ENCODE data around the gene NPS.

The NPS gene

DNA sequence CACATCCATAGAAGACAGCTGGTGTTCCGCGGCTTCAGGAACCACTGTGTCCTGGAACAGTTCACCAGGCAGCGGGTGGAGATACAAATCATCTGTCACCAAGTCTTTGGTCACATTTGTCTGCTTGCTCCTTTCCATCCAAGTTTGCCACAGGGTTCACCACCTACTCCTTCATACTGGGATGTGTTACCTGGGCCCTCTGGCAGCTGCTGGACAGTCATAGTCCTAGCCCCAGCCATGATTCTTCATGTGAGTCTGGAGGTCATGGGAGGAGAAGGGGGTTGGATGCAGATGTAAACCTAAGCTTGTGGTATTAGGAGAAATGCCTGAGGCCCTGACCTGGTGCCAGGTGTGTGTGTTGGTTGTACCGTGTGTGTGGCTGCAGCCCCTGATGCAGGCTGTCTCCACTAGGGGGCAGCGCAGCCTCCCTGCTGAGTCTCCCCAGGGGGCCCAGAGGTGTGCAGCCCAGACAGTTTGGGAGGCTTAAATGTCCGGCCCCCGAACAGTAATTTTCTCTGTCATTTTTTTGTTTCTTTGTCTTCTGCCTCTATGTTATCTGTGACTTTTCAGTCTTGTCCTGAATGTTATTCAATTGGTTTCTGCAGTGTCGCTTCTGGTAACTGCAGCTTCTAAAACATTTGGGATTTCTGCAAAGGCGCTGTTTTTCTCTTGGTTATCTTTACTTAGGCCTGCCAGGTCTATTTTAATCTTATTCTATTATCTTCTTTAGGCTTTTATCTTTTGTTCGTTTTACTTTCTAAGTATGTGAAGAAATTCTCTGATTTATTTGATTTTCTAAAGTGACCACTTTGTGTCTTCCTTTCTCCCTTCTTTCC, 14.8 kb downstream of the NPS start:
- no peak for DNase-seq

DNA sequence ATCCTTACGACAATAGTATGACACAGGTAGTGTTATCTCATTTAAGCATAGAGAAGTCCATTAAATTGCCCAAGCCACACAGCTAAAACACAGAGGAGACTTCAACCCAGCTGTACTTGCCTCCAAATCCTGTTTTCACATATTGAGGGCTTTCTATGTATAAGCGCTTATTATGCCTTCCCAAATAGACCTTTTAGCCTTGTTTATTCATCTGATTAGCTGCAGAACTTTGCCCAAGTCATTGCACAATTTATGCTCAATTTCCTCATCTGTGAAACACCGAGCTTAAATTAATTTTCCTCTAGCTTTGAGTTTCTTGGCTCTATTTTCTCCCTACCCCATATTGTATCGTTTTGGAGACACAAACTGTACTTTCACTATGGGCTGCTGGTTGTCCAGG, 15.5 kb downstream of the NPS start:
- DNase-seq = no peak

DNA sequence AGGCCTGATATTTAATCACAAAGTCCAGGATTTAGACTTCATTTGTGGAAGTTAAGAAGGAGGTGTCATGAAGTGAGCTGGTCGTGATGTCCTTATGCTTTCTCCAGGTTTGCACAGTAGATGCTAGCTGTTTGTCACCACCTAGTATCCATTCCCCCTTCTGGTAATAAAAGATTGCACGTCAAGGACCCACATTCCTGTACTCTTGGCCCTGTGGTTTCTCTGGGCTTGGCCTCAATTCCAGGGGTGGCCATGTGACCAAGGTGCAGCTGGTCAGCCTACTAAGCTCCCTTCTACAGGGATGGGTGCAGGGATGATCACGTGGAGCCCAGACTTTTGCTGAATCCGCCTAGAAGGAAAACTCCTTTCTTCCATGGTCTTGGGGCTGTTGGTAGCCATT, 16.5 kb downstream of the NPS start:
- DNase-seq = no peak

DNA sequence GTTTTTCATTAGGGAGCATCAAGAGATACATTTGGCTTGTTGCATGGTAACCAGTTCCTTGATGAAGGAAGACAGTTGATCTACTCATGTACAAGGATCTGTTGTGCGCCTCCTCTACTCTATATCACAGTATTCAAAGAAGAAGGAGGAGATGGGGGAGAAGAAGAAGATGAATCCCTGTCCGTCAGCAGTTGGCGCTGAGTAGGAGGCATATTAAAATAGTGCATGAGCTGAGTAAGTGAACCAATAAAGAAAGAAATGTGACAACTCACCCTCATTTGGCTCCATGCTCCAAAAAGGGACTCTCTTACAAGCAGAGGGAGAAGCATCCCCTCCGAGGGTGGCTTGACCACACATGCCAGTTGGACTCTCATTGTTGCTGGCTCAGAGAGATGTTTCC, 20.1 kb downstream of the NPS start:
- DNase-seq = no peak

DNA sequence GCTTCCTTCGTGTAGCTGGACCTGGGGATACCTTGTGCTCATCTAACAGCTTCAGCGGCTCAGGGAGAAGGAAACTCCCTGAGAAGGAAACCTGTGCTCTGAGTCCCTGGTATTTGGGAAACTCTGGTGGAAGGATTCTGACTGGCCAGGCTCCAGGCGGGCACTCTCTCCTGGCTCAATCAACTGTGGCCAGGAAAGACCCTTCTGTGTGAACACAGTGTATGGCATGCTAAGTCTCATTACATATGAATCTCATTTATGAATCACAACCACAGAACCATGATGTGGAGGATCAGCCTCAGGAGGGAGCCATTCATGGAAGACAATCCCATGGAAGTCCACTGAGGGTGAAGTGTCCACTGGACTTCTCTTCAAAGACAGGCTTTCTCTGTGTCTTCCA, 20.9 kb downstream of the NPS start:
- no peak for DNase-seq

DNA sequence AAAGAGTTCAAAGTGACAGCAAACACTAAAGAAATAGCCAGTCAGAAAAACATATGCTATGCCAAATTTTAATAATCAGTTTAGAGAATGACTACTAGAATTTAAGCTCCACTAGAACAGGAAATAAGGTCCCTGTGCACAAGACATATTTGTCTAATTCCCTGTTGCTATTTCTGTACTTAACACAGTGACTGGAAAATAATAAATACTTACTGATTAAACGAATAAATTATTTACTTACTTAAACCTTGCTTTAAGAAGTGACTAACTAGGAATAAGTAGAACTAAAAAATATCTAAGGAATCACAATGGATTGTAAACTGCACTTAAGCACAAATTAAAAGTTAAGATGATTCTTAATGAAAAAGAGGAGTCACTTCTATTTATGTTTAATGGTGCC, 22.3 kb downstream of the NPS start:
- DNase-seq = no peak

DNA sequence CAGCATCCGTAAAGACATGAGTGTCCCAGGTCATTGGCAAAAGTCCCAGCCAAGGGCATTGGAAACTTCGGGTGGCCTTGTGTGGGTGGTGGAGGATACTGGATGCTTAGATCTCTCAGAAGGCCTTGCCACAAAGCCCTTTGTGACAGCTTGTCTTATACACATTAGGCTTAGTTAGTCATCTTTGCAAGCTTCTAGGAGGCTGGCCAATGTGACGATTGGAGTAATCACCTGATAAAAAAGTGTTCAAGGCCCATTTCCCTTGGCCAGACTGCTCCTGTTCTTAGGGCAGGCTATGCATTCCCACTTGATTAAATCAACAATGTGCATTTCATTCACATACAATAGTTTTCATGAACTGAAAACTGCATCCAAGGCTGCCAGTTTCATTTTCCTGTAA, 26.9 kb downstream of the NPS start:
- no peak for DNase-seq

DNA sequence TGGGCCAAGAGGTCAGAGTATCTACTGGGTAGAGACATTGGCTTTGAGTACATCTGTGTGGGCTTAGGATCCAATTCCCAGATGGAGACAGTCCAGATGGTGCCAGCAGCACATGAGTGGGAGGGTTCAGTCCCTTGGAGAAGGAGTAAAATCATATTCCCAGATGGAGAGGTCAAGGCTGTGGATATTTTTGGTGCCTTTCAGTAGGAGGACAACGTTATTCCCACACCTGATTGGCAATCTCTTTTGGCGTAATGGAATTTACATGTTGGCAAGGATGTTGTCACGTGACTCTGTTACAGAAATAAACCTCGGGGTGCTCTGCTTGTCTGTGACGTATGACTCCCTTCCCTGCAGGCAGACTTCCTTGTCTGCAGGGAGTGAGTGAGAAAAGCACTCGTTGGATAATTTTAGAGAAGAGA, 27.6 kb downstream of the NPS start:
- DNase-seq = no peak

DNA sequence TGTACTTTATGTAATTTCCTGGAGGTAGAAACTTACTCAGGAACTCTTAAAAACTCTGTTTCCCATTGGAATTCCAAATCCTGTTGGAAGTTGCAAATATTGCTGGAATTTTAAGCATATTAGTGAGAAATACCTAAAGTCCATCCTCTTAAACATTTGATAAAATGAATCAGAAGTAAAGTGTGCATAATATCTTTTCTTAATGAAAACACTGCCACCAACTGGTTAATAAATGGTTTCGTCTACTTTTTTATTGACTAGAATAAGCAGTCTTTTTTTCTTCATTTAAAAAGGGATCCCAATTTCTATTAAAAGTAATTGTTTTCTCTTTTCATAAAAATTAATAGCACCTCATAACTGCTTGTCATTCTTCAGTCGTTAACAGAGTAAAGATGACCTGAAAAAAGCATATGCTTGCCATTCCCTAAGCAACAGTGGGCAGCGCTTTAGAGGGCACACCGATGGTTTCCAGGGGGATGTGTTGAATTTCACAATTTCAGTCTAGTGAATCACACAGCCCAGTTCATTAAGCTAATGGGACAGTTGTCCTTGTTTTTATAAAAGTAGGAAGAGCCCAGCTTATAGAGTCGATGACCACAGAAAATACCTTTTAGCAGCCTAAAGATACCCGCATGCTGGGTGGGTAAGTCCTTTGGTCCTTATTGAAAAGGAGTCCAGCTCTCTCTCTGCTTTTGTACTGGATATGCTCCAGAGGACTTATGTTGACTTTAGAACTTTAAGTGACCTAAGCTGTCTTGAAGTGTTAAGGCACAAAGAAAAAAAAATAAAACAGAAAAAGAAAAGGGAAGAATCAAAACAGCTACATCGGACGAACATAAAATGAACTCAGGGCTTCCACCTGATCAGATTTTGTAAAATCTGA, 28.5 kb downstream of the NPS start:
- DNase-seq = no peak

DNA sequence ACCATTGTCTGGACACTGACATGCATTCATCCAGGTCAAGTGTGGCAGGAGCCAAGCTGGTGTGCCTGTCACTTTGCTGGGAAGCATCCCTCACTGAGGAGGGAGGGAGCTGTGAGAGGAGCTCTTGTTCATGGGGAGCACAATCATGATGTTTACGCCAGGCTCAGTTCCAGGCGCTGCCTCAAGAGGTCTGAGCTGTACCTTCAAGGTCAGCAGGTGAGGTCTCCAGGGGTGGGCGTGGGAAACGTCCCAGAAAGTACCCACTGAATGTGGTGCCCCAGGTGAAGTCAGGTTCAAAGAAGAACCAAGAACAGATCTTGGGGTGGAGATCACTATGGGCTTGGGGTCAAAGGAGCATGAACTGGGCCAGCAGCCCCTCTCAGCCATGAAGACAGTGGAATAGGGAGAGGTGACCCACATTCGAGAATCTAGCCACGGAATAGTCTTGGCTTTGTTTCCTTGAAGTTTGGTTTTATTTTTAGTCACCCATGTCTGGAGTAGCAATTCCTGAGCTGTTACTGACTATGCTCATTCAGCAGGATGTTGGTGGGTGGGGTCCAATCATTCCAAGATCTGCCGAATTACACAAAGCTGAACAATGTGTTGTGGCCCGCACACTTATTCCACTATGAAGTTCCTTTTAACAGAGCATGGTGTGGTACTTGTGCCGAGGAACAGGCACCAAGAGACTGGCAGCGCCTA, 29.3 kb downstream of the NPS start:
- no peak for DNase-seq

DNA sequence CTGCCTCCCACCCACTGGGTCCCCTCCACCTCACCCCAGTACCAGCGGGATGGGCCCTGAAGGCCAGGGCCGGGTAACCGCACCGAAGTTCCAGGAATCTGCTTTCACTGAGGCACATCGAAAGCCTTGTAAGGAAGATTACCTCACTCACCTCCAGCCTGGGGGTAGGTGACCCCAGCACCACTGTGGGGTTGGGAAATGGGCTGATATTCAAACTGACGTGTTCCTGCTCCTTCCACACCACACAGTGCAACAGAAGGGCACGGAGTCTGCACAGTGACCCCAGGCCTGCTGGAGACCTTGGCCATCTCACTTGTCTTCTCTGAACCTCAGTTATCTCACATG, 29.8 kb downstream of the NPS start:
- no peak for DNase-seq

DNA sequence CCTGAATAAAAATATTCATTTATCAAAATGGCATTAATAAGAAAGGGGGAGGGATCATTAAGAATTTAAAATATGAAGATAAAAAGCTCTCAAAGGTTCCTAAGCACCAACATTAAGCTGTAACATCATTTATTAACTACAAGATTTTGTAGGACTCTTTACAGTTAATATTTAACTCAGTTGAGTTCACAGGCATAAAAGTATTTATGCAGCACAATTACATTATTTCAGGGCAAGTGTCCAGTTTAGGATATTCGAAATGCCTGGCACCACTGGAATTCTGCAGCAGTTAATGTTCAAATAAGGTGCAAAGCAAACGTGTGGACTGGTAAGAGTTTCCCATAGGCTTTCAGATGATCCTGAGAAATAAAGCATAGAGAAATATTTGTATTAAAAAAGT, 30.5 kb downstream of the NPS start:
- DNase-seq = no peak

DNA sequence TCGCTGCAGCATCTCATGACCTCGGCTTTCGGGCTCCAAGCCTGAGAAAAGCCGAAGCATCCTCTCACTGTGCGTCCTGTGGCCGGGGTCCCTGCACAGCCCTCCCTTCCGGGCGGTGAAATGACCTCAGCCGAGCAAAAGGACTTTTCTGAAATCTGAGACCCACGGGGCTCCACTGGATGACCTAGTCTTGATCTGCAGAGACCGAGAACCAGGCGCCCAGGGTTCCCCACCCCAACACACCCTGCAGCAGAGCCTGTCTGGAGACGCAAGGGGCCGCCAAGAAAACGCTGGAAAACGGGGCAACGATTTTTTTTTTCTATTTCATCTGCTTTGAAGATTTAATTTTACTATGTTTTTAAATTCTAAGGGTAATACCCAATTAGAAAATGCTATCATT, 31.7 kb downstream of the NPS start:
- DNase-seq = no peak

DNA sequence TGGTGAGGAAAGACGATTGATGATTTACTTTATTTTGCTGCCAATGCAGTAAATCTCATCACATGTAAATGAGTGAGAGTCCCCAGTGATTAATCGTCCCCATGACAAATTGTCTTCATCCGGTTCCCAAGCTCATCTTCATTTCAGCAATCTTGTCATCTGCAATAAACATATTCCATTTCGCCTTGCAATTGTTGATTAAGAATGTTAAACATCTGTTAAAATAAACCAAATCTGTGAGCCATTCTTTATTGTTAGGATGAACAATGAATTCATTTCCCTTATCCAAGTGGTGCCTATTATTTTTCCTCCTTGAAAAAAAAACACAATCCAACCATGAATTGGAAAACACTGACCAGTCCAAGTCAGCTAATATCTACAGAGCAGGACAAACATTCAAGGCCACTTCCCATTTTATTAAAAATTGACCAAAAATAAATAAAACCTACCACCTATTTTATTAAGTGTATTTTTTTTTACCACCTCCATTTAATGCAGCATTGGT, 36.5 kb downstream of the NPS start:
- no peak for DNase-seq

DNA sequence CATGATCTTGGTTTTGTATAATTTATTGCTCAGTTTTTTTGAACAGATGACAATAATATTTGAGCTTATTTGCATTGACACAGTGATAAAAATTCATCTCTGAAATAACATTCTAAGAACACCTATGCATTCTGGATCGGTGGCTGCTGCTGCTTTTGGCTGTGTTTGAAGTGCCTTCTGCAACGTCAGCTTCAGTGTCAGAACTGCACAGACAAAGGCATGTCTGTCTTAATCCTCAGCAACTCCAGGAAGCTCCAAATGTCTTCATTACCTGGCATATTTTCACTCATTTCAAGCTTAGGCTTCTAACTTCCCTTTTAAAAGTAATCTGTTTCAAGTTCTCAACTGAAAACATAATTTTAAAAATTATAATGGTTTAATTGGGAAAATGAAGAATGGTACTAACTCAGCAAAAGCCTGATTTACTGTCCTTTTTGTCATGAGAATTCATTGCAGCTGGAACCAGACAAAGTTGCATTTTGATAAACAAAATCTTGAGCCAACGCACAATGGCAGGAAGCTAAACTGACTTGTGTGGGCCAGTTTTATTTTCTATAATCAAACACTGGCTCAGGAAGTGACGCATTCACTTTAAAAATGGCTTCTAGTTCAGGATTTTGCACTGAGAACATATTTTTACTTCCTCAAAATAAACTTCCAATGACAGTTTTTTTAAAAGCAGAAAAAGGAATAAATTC, 38.7 kb downstream of the NPS start:
- DNase-seq = no peak

DNA sequence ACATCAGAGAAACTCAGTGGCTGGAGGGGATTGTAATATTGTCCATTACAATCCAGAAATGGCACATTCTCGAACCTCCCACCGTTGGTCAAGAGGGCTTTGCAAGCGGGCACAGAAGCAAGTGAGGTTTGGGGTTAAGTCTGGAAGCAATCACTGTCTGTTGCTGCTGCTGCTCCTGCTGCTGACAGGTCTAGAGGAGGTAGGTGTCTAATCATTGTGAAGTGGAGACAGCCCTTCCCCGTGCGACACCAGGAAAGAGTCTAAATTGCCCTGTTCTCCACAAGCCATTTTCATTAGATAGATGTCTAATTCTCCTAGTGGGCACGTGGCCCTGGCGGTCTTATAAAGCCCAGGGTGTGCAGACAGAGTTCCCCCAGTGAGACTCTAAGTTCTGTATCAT, 43.5 kb downstream of the NPS start:
- no peak for DNase-seq

DNA sequence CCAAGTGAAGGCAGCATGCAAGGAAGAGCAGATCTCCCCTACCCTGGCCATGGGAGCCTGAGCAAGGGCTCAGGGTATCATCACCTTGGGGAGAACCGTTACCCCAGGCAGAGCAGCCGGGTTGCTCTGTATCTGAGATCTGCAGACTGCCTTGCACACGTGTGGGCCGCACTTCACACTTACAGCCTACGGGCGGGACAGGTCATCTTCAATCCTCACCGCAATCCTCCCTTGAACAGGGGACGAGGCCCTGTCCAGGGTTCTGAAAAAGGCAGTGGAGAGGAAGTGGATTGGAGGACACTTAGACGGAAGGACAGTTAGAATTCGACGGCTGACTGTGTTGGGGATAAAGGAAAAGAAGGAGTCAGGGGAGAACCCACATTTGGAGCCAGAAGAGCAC, 51.4 kb downstream of the NPS start:
- no peak for DNase-seq

Measured in COR-L47 (cell line).